Measurements from ENCODE around the gene AKR1C8. TPM values are rescaled to one million over a fixed set of nuclear protein-coding genes. Genes with fewer than 3 reads are reported as not detected.
"Not testable (repeated sequence)": the region's sequence is repeated elsewhere in the genome, so short reads cannot be mapped to it uniquely, and the experiment has no call there.

Gene AKR1C8
- total RNA-seq, 1 donor from 2014 or later, result 24.7 TPM

GRCh38 chr10:5116621-5117020, 68.3 kb downstream of the AKR1C8 start:
- DNase-seq (ENCODE audit: low spot score) (no peak), ATAC-seq (no peak)

DNA sequence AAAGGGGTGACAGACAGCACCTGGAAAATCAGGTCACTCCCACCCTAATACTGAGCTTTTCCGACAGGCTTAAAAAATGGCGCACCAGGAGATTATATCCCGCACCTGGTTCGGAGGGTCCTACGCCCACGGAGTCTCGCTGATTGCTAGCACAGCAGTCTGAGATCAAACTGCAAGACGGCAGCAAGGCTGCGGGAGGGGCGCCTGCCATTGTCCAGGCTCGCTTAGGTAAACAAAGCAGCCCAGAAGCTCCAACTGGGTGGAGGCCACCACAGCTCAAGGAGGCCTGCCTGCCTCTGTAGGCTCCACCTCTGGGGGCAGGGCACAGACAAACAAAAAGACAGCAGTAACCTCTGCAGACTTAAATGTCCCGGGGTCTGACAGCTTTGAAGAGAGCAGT, 75.1 kb downstream of the AKR1C8 start:
- not testable (repeated sequence) for ATAC-seq; DNase-seq (ENCODE audit: low spot score)

DNA sequence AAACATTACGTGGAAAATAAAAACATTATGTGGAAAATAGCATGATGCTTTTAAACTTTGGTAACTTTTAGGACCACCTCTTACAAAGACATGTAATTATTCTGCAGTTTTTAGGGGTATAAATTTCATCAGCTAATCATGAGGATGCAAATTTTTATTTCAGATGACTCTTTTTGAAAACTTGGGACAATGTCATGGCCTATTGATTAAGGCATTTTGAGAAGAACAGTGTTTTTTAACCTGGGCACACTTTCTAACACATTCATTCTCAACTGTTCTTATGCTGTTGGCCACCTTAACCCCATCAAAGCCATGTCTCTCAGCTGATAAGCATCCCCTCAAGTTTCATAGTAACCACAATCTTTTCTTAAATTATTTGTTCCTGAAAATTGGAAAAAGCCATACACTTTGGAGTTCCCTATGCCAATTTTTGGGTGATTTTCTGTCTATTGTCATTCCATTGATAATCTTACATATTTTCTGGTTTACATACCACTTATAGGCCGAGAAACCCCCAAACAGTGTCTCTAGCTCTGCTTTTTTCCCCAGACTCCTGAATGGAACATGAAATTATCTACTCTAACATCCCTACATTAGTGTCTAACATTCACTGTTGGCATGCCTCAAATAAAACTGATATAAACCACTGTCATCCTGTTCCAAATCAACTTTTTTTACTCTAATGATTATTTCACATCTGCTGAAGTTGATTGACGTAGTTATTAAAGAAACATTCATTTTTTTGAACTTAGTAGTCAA, 76.1 kb downstream of the AKR1C8 start:
- DNase-seq (ENCODE audit: low spot score) (no peak), ATAC-seq (no peak)

DNA sequence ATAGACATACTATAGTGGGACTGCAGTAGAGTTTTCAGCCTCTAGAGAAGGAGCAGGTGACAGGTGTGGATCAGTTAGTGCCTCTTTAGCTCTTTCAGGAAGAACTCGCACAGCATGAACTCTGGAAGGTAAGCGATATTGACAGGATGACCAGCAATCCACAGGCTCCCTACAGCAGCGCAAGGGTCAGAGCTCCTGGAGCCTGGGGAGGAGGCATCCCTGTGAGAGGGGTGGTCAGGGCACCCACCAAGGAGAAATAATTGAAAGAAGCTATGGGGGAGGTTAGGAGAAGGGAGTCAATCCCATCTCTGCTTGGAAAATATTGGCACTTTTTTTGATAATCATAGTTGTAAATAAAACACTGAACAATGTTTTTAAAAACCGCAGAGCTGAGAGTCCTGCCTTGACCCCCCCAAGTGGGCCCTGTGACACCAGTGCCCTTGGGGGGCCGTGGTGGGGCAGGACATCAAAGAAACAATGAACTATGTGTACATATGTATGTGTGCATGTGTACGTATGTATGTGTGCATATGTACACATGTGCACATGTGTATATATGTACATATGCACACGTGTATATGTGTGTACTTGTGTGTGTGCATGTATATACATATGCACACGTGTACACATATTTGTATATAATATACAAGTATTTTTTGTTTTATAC, 77.0 kb downstream of the AKR1C8 start:
- no peak for DNase-seq (ENCODE audit: low spot score)

GRCh38 chr10:5106553-5106952, 78.4 kb downstream of the AKR1C8 start:
- ATAC-seq, result peak; percentile 14
- DNase-seq (ENCODE audit: low spot score), result no peak

More for the DNA sequence above, 77.0 kb downstream of the AKR1C8 start:
- ATAC-seq, result peak; percentile 32

DNA sequence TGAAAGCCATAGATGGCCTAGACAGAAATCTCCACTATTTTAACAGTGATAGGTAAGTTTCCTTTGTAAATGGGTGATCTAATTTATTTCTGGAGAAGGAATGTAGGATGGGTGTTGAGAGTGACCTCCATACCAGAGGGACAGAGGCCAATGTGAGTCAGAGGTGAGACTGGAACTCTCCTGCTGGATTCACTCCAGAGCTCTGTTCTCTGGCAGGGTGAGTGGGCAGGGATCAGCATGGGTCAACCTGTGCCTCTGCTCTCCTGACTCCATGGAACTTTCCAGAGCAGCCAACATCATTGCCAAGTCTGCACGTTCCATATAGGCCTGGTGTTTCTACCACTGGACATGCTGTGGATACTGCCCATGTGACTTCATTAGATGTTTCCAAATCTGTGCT, 79.3 kb downstream of the AKR1C8 start:
- DNase-seq (ENCODE audit: low spot score), result peak; percentile 86
- ATAC-seq, result peak; percentile 85

Other genes starting within 250 kb of the AKR1C8 start
- gene AKR1C1, start 221.7 kb downstream of the AKR1C8 start, total RNA-seq, result 379 TPM
- gene AKR1C2, start 181.3 kb downstream of the AKR1C8 start, total RNA-seq, result 1,010 TPM
- 327 TPM for gene AKR1C3, start 90.7 kb downstream of the AKR1C8 start, total RNA-seq
- 292 TPM for gene AKR1C4, start 11.7 kb upstream of the AKR1C8 start, total RNA-seq
- not detected for gene UCN3, start 179.8 kb upstream of the AKR1C8 start, total RNA-seq
- gene TUBAL3, start 219.7 kb upstream of the AKR1C8 start, total RNA-seq, result not detected
- 58.9 TPM for gene NET1, start 227.4 kb upstream of the AKR1C8 start, total RNA-seq

All from left lobe of liver (tissue), 2 donors.